Left ventricle myocardium inferior (tissue), 1 donor: ENCODE measurements around the gene CAPNS2. TPM values are rescaled to one million over a fixed set of nuclear protein-coding genes. Genes with fewer than 3 reads are reported as not detected.
A peak's percentile ranks its signal among the peaks of the same experiment; 100 is the strongest.

Source experiments
- DNase-seq: peaks from one replicate; pipeline ENCODE4 v3.0.0-alpha.2; 2020
- H3K27ac ChIP-seq: fragments of 200-600 bp; replicated peaks from 2 replicates; pipeline ENCODE4 v1.8.0; 2021
- H3K27me3 ChIP-seq: fragments of 200-600 bp; 2 replicates; pipeline ENCODE4 v1.8.0; 2021; ENCODE audit warnings: low read depth
- H3K36me3 ChIP-seq: fragments of 200-600 bp; 2 replicates; pipeline ENCODE4 v1.8.0; 2021
- H3K4me1 ChIP-seq: fragments of 200-600 bp; 2 replicates; pipeline ENCODE4 v1.8.0; 2021
- H3K4me3 ChIP-seq: fragments of 200-600 bp; 2 replicates; pipeline ENCODE4 v1.8.0; 2021; ENCODE audit warnings: mild to moderate bottlenecking, moderate library complexity
- H3K9me3 ChIP-seq: fragments of 200-600 bp; replicated peaks from 2 replicates; pipeline ENCODE4 v1.8.0; 2021
- intact Hi-C: fragments of 100-400 bp; cut with micrococcal nuclease; formaldehyde crosslinking; loops from one replicate; pipeline ENCODE4 v1.11.0; 2022
- total RNA-seq: library from RNA; stranded (reverse); fragmentation: NEBNext Ultra II Directional; extraction: Animal tissue kit (Norgen Biotek cat#: 25700); gene quantifications from one replicate; pipeline ENCODE4 v1.2.1, GENCODE V29; 2021
- TF ChIP-seq, protein P1 (sequence below): fragments of 200-600 bp; IDR thresholded peaks from 2 replicates; pipeline ENCODE4 v1.8.0; 2021; ENCODE audit warnings: antibody characterized with exemption, mild to moderate bottlenecking, borderline replicate concordance
- donor health status: DM: no; HTN: yes; CAD: no; lungs with severe emphysema.

The CAPNS2 gene
- total RNA-seq, 1 donor from 2014 or later, result not detected

DNA sequence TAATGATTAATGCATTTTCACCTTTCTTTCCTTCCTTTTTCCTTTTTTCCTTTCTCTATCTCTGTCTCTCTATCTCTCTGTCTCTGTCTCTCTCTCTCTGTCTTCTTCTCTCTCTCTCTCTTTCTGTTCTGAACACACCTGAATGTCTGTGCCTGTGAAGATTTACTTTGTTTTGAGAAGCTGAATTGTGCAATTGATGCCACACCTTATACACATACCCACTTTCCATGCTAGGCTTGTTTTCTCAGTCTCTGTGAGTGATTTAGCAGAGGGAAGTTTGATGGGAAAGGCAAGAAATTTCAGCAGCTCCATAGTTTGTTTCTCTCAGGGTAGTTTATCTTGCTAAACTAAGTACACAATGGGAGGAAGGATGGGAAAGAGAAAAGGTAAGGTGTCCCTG, 9.3 kb upstream of the CAPNS2 start:
- Histone ChIP-seq H3K36me3 (peaks cover 14% of the 10 kb centered on the region), H3K4me1 (peaks cover 18% of the 10 kb centered on the region), H3K27ac (no peak overlapping the region), H3K27me3 (no peaks in the 10 kb centered on the region), H3K9me3 (peaks cover 6% of the 10 kb centered on the region), H3K4me3 (no peak overlapping the region)
- no peak for DNase-seq
- TF ChIP-seq, protein P1, sequence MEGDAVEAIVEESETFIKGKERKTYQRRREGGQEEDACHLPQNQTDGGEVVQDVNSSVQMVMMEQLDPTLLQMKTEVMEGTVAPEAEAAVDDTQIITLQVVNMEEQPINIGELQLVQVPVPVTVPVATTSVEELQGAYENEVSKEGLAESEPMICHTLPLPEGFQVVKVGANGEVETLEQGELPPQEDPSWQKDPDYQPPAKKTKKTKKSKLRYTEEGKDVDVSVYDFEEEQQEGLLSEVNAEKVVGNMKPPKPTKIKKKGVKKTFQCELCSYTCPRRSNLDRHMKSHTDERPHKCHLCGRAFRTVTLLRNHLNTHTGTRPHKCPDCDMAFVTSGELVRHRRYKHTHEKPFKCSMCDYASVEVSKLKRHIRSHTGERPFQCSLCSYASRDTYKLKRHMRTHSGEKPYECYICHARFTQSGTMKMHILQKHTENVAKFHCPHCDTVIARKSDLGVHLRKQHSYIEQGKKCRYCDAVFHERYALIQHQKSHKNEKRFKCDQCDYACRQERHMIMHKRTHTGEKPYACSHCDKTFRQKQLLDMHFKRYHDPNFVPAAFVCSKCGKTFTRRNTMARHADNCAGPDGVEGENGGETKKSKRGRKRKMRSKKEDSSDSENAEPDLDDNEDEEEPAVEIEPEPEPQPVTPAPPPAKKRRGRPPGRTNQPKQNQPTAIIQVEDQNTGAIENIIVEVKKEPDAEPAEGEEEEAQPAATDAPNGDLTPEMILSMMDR, result no peak
- intact Hi-C loops, result no loop called here

DNA sequence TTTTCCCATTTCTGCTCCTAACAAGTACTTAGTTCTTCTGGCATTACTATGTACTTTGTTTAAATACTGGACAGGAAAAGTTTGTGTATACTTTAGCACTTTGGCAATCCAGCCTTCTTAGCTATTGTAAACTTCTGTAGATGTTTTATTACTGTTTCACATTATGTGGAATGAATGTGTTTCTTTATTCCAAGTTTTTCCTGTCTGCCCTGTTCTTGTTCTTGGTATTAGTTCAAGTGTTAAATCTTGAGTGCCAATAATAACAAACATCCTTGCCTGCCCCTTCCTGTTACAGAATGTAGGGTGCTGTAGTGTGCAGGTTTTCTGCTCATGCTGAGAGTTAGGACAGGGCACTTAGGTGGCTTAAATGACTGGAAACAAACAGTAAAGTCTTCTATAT, 7.3 kb upstream of the CAPNS2 start:
- H3K36me3 ChIP-seq, result no peaks in the 10 kb centered on the region
- H3K4me1 ChIP-seq, result peaks cover 26% of the 10 kb centered on the region
- no peak overlapping the region for H3K27ac ChIP-seq
- no peak for DNase-seq
- TF ChIP-seq, protein P1, result no peak
- intact Hi-C loops, result no loop called here
- H3K27me3 ChIP-seq, result no peaks in the 10 kb centered on the region
- no peaks in the 10 kb centered on the region for H3K9me3 ChIP-seq
- no peak overlapping the region for H3K4me3 ChIP-seq

DNA sequence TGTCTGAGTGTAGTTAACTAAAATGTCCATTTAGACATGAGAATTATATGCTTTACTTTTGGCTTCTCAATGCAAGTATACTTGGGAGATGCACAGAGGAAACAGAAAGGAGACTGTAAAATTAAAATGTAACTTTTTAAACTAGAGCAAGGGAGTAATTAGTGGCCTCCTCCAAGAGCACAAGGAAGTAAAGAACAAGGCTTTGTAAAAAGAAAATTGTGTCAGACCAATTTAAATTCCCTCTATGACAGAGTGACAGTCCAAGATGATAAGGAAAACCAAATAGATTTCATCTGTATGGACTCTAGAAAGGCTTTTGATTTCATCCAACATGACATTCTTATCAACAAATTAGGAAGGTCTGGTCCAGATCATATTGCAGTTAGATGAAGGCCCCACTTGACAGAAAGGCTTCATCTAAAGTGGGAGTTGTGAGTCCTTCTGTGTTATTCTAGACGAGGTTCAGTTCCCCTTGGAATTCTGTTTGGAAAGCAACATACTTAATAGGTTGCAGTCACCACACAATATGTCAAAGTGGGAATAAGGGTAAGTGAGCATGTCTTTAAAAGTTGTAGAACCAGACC, 6.5 kb upstream of the CAPNS2 start:
- Histone ChIP-seq H3K4me3 (no peak overlapping the region), H3K36me3 (no peaks in the 10 kb centered on the region), H3K9me3 (no peaks in the 10 kb centered on the region), H3K27me3 (no peaks in the 10 kb centered on the region), H3K27ac (no peak overlapping the region), H3K4me1 (peaks cover 26% of the 10 kb centered on the region)
- intact Hi-C loops, result no loop called here
- no peak for DNase-seq
- TF ChIP-seq, protein P1, result no peak

DNA sequence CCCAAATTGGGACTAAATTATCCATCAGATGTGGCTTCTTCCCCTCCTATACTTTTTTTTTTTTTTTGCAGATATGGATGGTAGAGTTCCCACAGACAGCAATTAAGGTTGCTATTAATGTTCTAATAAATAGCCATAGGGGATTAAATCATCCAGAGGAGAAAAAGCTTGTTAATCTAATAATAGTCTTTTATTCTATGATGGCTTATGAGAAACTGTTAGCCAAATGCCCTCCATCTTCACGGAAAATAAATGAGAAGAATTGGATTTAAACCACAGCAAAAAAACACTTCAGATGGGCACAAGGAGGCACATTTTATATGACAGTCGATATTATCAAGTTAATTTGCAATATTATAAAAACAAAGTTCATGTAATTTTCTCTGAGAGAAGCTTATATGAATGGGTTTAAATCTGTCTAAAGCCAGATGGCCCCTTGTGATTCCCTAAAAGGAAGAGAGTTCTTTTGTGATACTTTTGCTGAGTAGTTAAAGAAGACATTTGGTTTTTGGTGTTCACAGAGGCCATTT, 5.1 kb upstream of the CAPNS2 start:
- no peak overlapping the region for H3K27ac ChIP-seq
- H3K27me3 ChIP-seq, result no peaks in the 10 kb centered on the region
- H3K4me3 ChIP-seq, result no peak overlapping the region
- TF ChIP-seq, protein P1, result no peak
- intact Hi-C loops, result no loop called here
- no peaks in the 10 kb centered on the region for H3K36me3 ChIP-seq
- no peak for DNase-seq
- H3K4me1 ChIP-seq, result peaks cover 26% of the 10 kb centered on the region
- H3K9me3 ChIP-seq, result no peaks in the 10 kb centered on the region

DNA sequence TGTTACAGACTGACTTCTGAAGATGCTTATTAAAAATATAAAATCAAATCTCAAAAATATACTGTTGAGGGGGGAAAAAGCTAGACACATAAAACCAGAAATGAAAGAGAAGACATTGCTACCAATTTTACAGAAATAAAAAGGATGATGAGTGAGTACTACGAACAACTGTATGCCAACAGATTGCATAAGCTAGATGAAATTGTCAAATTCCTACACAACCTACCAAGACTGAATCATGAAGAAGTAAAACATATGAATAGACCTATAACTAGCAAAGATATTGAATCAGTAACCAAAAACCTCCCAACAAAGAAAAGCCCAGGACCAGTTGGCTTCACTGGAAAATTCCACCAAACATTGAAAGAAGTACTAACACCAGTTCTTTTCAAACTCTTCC, 3.5 kb upstream of the CAPNS2 start:
- Histone ChIP-seq H3K9me3 (no peaks in the 10 kb centered on the region), H3K4me3 (no peak overlapping the region), H3K27me3 (no peaks in the 10 kb centered on the region), H3K36me3 (no peaks in the 10 kb centered on the region), H3K27ac (peak overlapping the region; percentile 16), H3K4me1 (peaks cover 40% of the 10 kb centered on the region)
- no peak for DNase-seq
- TF ChIP-seq, protein P1, result no peak
- intact Hi-C loops, result no loop called here
